GM13976 (cell line): ENCODE results near the gene NPRL2.
A peak's percentile ranks its signal among the peaks of the same experiment; 100 is the strongest.

Experiments used
- DNase-seq: peaks from one replicate; pipeline ENCODE4 v3.0.0; 2012; ENCODE audit warnings: low spot score
- in situ Hi-C: fragments of 300-500 bp; cut with MboI; formaldehyde crosslinking; loops from one replicate; pipeline ENCODE4 v1.12.0; 2022; ENCODE audit warnings: low sequenced_read_pairs, mixed read lengths, inconsistent platforms; ENCODE audit not compliant: unreplicated experiment
- TF ChIP-seq, protein P1 (sequence below): IDR thresholded peaks from 2 replicates; pipeline ENCODE4 v1.5.1; 2012; ENCODE audit warnings: borderline replicate concordance, mild to moderate bottlenecking; ENCODE audit not compliant: insufficient read depth; ENCODE audit errors: extremely low read depth, missing control alignments, control extremely low read depth

The NPRL2 gene

DNA sequence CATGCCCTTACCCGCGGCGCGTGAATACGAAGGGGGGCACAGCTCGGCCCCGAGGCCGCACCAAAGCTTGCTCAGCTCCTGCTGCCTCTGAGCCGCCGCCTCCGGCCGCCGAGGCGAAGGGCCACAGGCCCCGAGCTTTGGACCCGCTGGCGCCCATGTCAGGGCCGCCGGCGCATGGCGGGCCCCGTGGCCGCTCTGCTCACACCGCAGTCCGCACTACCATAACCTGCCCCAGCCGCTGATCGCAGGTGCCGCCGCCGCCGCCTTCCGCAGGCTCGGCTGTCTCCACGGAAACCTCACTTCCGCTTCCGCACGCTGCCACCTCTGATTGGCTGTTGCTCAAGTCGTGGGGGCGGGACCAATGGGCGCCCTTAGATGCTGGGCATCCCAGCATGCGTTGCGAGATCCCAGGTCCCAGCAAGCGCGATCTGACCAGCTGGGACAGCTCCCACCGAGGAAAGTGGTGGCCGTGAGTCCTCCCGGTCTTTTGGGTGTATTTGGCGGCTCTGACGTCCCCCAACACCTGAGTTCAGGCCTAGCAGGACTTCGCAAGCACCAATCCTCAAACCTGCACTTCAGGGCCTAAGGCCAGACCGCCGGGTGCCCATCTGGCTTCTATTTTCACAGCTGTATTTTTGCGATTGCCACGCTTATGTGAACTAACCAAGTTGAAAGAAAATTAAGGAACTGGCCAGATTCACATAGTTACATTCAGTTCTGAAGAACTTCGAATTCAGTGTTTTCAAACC, 22.5 kb downstream of the NPRL2 start, which contains the start of gene TUSC2:
TSS of gene TUSC2 (minus strand) at position 281 of the 749 bp plus-strand sequence. CDS start at position 157, 124 bp downstream.
- peak; percentile 98 for DNase-seq
- in situ Hi-C loops = no loop called here

DNA sequence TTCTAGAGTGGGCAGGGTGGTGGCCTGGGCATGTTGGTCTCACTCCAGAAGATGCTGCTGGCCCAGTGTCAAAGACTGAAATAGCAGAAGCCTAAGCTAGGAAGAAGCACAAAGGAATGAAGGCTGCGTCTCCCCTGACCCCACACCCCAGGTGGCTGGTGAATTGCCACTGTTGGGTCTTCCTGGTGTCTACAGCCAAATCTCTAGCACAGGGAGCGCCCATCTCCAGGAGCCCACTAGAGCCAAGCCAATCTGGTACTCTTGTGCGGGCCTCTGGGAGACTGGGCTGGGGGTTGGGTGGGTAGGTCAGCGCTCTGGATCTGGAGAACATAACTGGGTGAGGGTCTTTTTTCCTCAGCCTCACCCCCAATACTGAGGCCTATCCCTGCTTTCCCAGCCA, 23.4 kb downstream of the NPRL2 start:
- in situ Hi-C loops = no loop called here

More for the DNA sequence above, 22.5 kb downstream of the NPRL2 start, which contains the start of gene TUSC2:
- TF ChIP-seq, protein P1, sequence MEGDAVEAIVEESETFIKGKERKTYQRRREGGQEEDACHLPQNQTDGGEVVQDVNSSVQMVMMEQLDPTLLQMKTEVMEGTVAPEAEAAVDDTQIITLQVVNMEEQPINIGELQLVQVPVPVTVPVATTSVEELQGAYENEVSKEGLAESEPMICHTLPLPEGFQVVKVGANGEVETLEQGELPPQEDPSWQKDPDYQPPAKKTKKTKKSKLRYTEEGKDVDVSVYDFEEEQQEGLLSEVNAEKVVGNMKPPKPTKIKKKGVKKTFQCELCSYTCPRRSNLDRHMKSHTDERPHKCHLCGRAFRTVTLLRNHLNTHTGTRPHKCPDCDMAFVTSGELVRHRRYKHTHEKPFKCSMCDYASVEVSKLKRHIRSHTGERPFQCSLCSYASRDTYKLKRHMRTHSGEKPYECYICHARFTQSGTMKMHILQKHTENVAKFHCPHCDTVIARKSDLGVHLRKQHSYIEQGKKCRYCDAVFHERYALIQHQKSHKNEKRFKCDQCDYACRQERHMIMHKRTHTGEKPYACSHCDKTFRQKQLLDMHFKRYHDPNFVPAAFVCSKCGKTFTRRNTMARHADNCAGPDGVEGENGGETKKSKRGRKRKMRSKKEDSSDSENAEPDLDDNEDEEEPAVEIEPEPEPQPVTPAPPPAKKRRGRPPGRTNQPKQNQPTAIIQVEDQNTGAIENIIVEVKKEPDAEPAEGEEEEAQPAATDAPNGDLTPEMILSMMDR = no peak

DNA sequence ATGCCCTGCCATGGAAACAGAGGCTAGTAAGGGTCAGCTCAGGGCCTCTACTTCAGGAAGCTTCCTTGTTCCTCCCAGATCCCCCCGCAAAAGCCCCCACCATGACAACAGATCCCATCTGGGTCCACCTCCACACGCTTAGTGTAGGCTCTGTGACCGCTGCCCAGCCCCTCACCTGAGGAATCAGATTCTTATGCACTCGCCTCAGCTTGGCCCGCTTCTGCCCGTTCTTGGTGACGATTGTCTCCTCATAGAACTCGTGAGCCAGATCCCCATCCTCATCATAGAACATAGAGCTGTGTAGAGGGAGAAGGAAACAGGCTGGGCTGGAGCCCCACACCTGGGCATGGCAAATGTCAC, 24.4 kb downstream of the NPRL2 start:
- in situ Hi-C loops = no loop called here
- no peak for DNase-seq

More for the DNA sequence above, 23.4 kb downstream of the NPRL2 start:
- no peak for DNase-seq
- TF ChIP-seq, protein P1 = no peak

DNA sequence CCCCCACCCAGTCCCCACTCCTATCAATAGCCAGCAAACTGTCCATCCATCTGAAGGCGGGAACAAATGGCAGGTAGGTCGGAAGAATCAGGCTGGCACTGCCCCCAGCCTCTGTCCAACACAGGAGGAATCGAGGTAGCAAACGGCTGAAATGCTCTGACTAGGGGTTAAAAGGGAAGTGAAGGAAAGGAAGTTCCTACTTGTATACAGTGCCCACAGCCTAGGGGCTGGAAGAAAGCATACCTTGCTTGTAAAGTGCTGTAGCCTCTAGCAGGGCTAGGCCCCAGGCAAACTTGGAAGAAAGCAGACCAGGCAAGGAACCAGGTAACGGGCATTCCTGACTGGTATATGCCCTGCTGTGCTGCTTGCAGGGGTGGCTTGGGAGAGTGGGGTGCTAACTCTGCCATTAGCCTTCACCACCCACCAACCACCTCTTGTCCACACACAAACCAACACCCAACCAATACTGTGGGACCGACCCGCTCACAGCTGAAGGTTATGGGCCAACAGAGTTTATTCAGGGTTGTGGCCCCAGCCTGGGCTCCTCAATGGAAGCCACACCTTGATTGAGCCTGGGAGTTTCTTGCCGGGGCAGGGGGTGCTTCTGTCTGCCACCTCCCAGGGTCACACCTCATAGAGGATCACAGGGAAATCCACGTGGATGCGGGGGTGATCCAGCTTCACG, 24.9 kb downstream of the NPRL2 start:
- in situ Hi-C loops = no loop called here
- DNase-seq = no peak
- TF ChIP-seq, protein P1 = no peak

More for the DNA sequence above, 24.4 kb downstream of the NPRL2 start:
- TF ChIP-seq, protein P1 = no peak

DNA sequence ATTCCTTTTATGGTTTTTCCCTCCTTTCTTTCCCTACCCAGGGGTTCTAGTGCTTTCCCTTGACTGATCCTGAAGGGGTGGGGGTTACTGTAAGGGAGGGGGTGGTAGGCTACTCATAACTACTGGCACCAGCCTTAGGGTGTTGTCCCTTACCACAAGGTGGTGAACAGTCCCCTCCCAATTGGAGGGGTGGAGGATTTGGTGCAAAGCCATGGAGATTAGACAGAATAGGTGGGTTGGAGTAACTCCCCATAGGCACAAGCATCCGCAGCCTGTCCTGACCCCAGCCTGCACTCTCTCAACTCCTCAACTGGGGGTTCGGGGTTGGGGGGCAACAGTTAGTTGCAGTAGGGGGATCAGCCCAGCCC, 25.5 kb downstream of the NPRL2 start:
- in situ Hi-C loops = no loop called here
- TF ChIP-seq, protein P1 = no peak

DNA sequence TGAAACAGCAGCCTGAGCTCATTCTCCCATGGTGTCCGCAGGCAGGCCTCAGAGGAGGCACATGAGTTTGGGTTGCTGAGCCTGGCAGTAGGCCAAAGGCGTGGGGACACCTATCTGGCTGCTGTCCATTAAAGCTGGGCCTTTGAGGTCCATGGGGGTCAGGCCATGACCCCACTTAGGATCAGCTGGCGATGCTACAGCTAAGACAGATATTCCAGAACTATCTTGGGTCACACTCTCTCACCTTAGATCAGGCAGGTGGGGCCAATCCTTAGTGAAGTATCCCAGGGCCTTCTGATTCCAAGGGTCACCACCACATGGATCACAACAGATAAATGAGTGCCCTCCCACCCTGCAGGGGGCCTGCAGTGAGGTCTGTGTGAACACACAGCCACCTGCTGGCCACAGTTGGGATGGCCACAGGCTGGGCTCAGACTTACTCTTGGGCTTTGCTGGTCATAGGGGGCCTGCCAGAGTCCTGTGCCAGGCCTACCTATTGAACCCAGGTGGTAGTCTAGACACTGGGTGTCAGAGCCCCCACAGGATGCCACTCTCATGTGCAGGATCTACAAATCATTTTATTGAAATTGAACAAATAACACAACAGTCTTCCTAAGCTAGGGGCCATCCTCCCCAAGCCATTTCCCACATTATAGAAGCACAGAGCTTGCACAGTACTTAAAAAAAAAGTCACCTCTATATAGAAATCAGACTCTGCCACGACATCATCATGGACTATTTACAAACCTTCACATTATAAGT, 26.0 kb downstream of the NPRL2 start:
- peak; percentile 72 for DNase-seq
- in situ Hi-C loops = no loop called here
- TF ChIP-seq, protein P1 = peak; percentile 73

More for the DNA sequence above, 25.5 kb downstream of the NPRL2 start:
- DNase-seq = no peak
